Endothelial cell of umbilical vein (primary cell): ENCODE data around the gene ASAP2. TPM values are rescaled to one million over a fixed set of nuclear protein-coding genes. Genes with fewer than 3 reads are reported as not detected.

Experiments
- BruUV-seq: library from RNA; stranded (reverse); fragments of 400-500 nt; replicated peaks from 2 replicates; lab custom pipeline; 2021; lab: Mats Ljungman, UMichigan
- CTCF ChIA-PET: fragments of 300-600, 350-600 bp; sonication (Branson Sonifier 250); formaldehyde crosslinking; loops from one replicate; lab custom pipeline; 2021; ENCODE audit warnings: antibody characterized with exemption, inconsistent platforms; lab: Charles Lee
- POLR2A ChIA-PET: fragments of 300-600, 350-600 bp; sonication (Branson Sonifier 250); formaldehyde crosslinking; loops from one replicate; lab custom pipeline; 2021; ENCODE audit warnings: antibody characterized with exemption, inconsistent platforms; lab: Charles Lee
- DNase-seq: peaks from one replicate; pipeline ENCODE4 v3.0.0-alpha.2; 2011; ENCODE audit warnings: low read depth, low spot score
- FAIRE-seq: peaks from 2 replicates; lab custom pipeline; 2011; peaks lifted over from hg19 to GRCh38; lab: Jason Lieb, UNC
- H2AFZ ChIP-seq: 2 replicates; pipeline ENCODE4 v1.6.0; 2012; ENCODE audit warnings: low read depth, low read length, control low read depth, inconsistent platforms
- H3K27ac ChIP-seq: 2 replicates; pipeline ENCODE4 v1.5.1; 2011; ENCODE audit warnings: low read depth, mild to moderate bottlenecking, control low read depth, low read length, moderate library complexity; ENCODE audit not compliant: insufficient read depth
- H3K27me3 ChIP-seq, 2 experiments: 2 replicates each; pipeline versions ENCODE4 v1.6.0 to v1.6.1; 2011; ENCODE audit warnings: low read length in 2 of 2, mixed read lengths in 1 of 2; ENCODE audit not compliant: control insufficient read depth in 2 of 2, insufficient read depth in 2 of 2
- H3K36me3 ChIP-seq, 2 experiments: 2 replicates in 1 of 2; 3 replicates in 1 of 2; pipeline ENCODE4 v1.5.1; 2011; ENCODE audit warnings: low read length in 2 of 2, mild to moderate bottlenecking in 1 of 2, moderate library complexity in 1 of 2; ENCODE audit not compliant: control insufficient read depth in 2 of 2, insufficient read depth in 2 of 2; ENCODE audit errors: extremely low read depth in 1 of 2
- H3K4me1 ChIP-seq: 3 replicates; pipeline ENCODE4 v1.5.1; 2011; ENCODE audit warnings: mild to moderate bottlenecking, low read length; ENCODE audit not compliant: control insufficient read depth, insufficient read depth; ENCODE audit errors: extremely low read depth
- H3K4me2 ChIP-seq: 2 replicates; pipeline ENCODE4 v1.6.1; 2011; ENCODE audit warnings: low read length, control low read depth, mixed read lengths; ENCODE audit not compliant: insufficient read depth
- H3K4me3 ChIP-seq, 3 experiments: fragments of 200-600 bp in 1 of 3; sonication (generic), shearing (Covaris generic) in 1 of 3; replicated peaks in 1 of 3; 2 replicates each; pipeline ENCODE4 v1.5.1; 2011 to 2016; ENCODE audit warnings: control low read depth in 3 of 3, low read length in 3 of 3, mild to moderate bottlenecking in 2 of 3, inconsistent platforms in 1 of 3, low read depth in 1 of 3, moderate library complexity in 1 of 3; ENCODE audit not compliant: insufficient read depth in 1 of 3
- H3K79me2 ChIP-seq: 2 replicates; pipeline ENCODE4 v1.6.0; 2012; ENCODE audit warnings: low read length, inconsistent platforms; ENCODE audit not compliant: control insufficient read depth, insufficient read depth
- H3K9ac ChIP-seq: replicated peaks from 2 replicates; pipeline ENCODE3; 2011; ENCODE audit warnings: low read length, control low read depth; ENCODE audit not compliant: insufficient read depth; ENCODE audit errors: extremely low read depth
- H3K9me1 ChIP-seq: replicated peaks from 3 replicates; pipeline ENCODE4 v1.6.0; 2011; ENCODE audit warnings: mild to moderate bottlenecking, low read length; ENCODE audit not compliant: control insufficient read depth, insufficient read depth; ENCODE audit errors: extremely low read depth
- H3K9me3 ChIP-seq: replicated peaks from 2 replicates; pipeline ENCODE4 v1.5.1; 2012; ENCODE audit warnings: low read length, inconsistent platforms; ENCODE audit not compliant: control insufficient read depth, insufficient read depth
- H4K20me1 ChIP-seq: replicated peaks from 2 replicates; pipeline ENCODE3; 2011; ENCODE audit warnings: mild to moderate bottlenecking, low read length; ENCODE audit not compliant: control insufficient read depth, insufficient read depth; ENCODE audit errors: extremely low read depth
- CTCF ChIP-seq, 2 donors: IDR thresholded peaks; 1 replicate in 1 of 2; 2 replicates in 1 of 2; pipeline ENCODE4 v1.5.1; 2011; ENCODE audit warnings: low read length in 2 of 2, mild to moderate bottlenecking in 2 of 2, moderate library complexity in 2 of 2, control low read depth in 1 of 2, inconsistent platforms in 1 of 2, low read depth in 1 of 2; ENCODE audit not compliant: insufficient read depth in 1 of 2; ENCODE audit errors: extremely low read depth in 1 of 2
- EZH2 ChIP-seq: IDR thresholded peaks from 2 replicates; pipeline ENCODE4 v1.6.1; 2012; ENCODE audit warnings: borderline replicate concordance, low read depth, mild to moderate bottlenecking, moderate library complexity, low read length, inconsistent platforms; ENCODE audit not compliant: severe bottlenecking
- FOS ChIP-seq: IDR thresholded peaks from 2 replicates; pipeline ENCODE4 v1.6.1; 2011; ENCODE audit warnings: mild to moderate bottlenecking, low read length, moderate library complexity, borderline replicate concordance; ENCODE audit not compliant: insufficient read depth
- GATA2 ChIP-seq: IDR thresholded peaks from 2 replicates; pipeline ENCODE4 v1.7.0; 2011; ENCODE audit warnings: low read depth, mild to moderate bottlenecking, moderate library complexity, mixed read lengths, low read length; ENCODE audit not compliant: insufficient read length, insufficient read depth
- JUN ChIP-seq: IDR thresholded peaks from 2 replicates; pipeline ENCODE4 v1.6.1; 2011; ENCODE audit warnings: borderline replicate concordance, low read depth; ENCODE audit not compliant: insufficient read length, insufficient read depth
- MAX ChIP-seq: IDR thresholded peaks from 2 replicates; pipeline ENCODE4 v1.6.1; 2011; ENCODE audit not compliant: insufficient read depth, insufficient read length
- MYC ChIP-seq: IDR thresholded peaks from one replicate; pipeline ENCODE4 v1.6.1; 2011; ENCODE audit warnings: mild to moderate bottlenecking, low read depth, low read length
- POLR2A ChIP-seq: IDR thresholded peaks from 2 replicates; pipeline ENCODE4 v1.6.1; 2012; ENCODE audit warnings: low read depth, mild to moderate bottlenecking, control low read depth, low read length
- POLR2AphosphoS5 ChIP-seq: IDR thresholded peaks from 2 replicates; pipeline ENCODE4 v1.6.1; 2012; ENCODE audit warnings: low read depth, mild to moderate bottlenecking, control low read depth, low read length, moderate library complexity; ENCODE audit not compliant: insufficient read depth
- dilution Hi-C: fragments of 300-500 bp; cut with MboI; formaldehyde crosslinking; loops from one replicate; pipeline ENCODE4 v1.15.0; 2019; ENCODE audit warnings: low sequenced_read_pairs; ENCODE audit not compliant: extremely low pct_ligation_motif_present
- intact Hi-C: fragments of 100-400 bp; cut with micrococcal nuclease; formaldehyde crosslinking; loops from one replicate; pipeline ENCODE4 v1.10.0; 2022
- polyA plus RNA-seq, 4 experiments: library from polyadenylated mRNA; depleted of rRNA in 3 of 4; stranded (reverse) in 3 of 4; unstranded in 1 of 4; fragments of >200 nt; gene quantifications; 2 replicates each; pipeline versions ENCODE4 v1.2.1 to v1.2.3, GENCODE V29; 2011 to 2012; ENCODE audit warnings: missing spikeins in 1 of 4
- total RNA-seq: library from RNA; stranded (reverse); gene quantifications from 2 replicates; pipeline ENCODE4 v1.2.3, GENCODE V29; 2021

The ASAP2 gene
- total and polyA plus RNA-seq, 2 donors (not counting 3 experiments of a cell fraction or from before 2014, with no cell fraction given): 31.1 to 79.2 TPM

- DNase-seq (no peak), FAIRE-seq (no peak)
- H3K27me3 ChIP-seq: no peaks in the 10 kb centered on the region
- H3K9me1 ChIP-seq: no peaks in the 10 kb centered on the region
- dilution Hi-C loops (loop anchor here (25.0 kb wide), 1 partner anchor 198 kb away; no protein-coding TSS in a partner anchor), intact Hi-C loops (no loop called here)
- ChIA-PET CTCF (no interaction called here), POLR2A (no interaction called here)
- no peak overlapping the region for H3K9ac ChIP-seq
- H2AFZ ChIP-seq: no peak overlapping the region
- no peak for TF ChIP-seq POLR2AphosphoS5
- no peak for TF ChIP-seq POLR2A
- no peak for TF ChIP-seq FOS
- TF ChIP-seq GATA2: no peak
- no peak for TF ChIP-seq MAX
- no peak for TF ChIP-seq JUN
- TF ChIP-seq EZH2: no peak
- no peak for TF ChIP-seq MYC
- TF ChIP-seq CTCF (IDR thresholded peaks at IDR 0.05; ENCODE audit: extremely low read depth in 1 of 2, insufficient read depth in 1 of 2, low read depth in 1 of 2, low read length in 2 of 2): no peak
- H4K20me1 ChIP-seq: no peaks in the 10 kb centered on the region
- no peak overlapping the region for H3K4me3 ChIP-seq
- BruUV-seq: no TSS peak
- H3K79me2 ChIP-seq: no peaks in the 10 kb centered on the region
- H3K27ac ChIP-seq: no peak overlapping the region
- peaks cover 7% of the 10 kb centered on the region for H3K4me1 ChIP-seq
- H3K36me3 ChIP-seq: peaks cover 23 to 29% of the 10 kb centered on the region in 2 experiments
- no peaks in the 10 kb centered on the region for H3K9me3 ChIP-seq
- H3K4me2 ChIP-seq: no peak overlapping the region
Observed at GRCh38 chr2:9360701-9361100, 154.1 kb downstream of the ASAP2 start.
